ENCODE measurements around the gene DOC2B. TPM values are rescaled to one million over a fixed set of nuclear protein-coding genes. Genes with fewer than 3 reads are reported as not detected.

The DOC2B gene
- total RNA-seq, 1 donor from 2014 or later: 0.11 TPM

DNA sequence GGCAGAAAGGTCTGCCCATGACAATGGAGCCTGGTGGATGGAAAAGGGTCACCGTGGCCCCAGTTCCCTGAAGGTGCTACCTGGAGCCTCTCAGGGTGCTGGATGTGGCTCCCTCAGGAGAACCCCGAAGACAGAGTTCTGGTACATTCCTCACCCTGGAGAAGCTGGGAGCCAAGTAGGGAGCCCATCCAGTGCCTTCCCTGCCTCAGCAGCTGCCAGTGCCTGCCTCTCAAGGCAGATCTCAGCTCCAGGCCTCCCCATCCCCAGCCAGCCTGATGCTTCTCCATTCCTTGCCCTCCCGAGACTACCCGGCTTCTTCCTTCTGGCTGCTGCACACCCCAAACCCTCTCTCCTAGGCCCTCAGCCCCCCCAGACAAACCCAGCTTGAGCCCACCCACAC, 23.5 kb downstream of the DOC2B start:
- no peaks in the 10 kb centered on the region for H4K20me1 ChIP-seq (ENCODE audit: insufficient read depth, low read length)
- H3K36me3 Mint-ChIP-seq (ENCODE audit: low read depth, unreplicated experiment): no peaks in the 10 kb centered on the region
- FAIRE-seq (no peak), DNase-seq (ENCODE audit: low read depth) (no peak)
- H3K4me3 ChIP-seq (ENCODE audit: insufficient read depth, low read depth, low read length): no peak overlapping the region
- H3K9me3 ChIP-seq (ENCODE audit: insufficient read depth, low read depth, low read length): no peaks in the 10 kb centered on the region
- no peaks in the 10 kb centered on the region for H3K79me2 ChIP-seq (ENCODE audit: insufficient read depth, low read length)
- no peak overlapping the region for H3K27ac ChIP-seq (ENCODE audit: low read depth, low read length)
- no peaks in the 10 kb centered on the region for H3K4me1 ChIP-seq (ENCODE audit: insufficient read depth, low read length)
- no peaks in the 10 kb centered on the region for H3K9me3 Mint-ChIP-seq (ENCODE audit: unreplicated experiment)
- H3K4me2 ChIP-seq (ENCODE audit: low read length): no peak overlapping the region
- H3K4me3 Mint-ChIP-seq (ENCODE audit: unreplicated experiment): no peak overlapping the region
- no peak overlapping the region for H3K9ac ChIP-seq (ENCODE audit: low read length)
- H2AFZ ChIP-seq (ENCODE audit: low read depth, low read length): no peak overlapping the region
- no peak overlapping the region for H3K27ac Mint-ChIP-seq (ENCODE audit: unreplicated experiment)
- H3K36me3 ChIP-seq (ENCODE audit: insufficient read depth, low read length): no peaks in the 10 kb centered on the region
- H3K4me1 Mint-ChIP-seq (ENCODE audit: low read depth, unreplicated experiment): no peaks in the 10 kb centered on the region
- peaks cover 2% of the 10 kb centered on the region for H3K27me3 ChIP-seq (ENCODE audit: insufficient read depth, low read length)
- peaks cover 33% of the 10 kb centered on the region for H3K27me3 Mint-ChIP-seq (ENCODE audit: low read depth, unreplicated experiment)
- TF ChIP-seq, protein P1, sequence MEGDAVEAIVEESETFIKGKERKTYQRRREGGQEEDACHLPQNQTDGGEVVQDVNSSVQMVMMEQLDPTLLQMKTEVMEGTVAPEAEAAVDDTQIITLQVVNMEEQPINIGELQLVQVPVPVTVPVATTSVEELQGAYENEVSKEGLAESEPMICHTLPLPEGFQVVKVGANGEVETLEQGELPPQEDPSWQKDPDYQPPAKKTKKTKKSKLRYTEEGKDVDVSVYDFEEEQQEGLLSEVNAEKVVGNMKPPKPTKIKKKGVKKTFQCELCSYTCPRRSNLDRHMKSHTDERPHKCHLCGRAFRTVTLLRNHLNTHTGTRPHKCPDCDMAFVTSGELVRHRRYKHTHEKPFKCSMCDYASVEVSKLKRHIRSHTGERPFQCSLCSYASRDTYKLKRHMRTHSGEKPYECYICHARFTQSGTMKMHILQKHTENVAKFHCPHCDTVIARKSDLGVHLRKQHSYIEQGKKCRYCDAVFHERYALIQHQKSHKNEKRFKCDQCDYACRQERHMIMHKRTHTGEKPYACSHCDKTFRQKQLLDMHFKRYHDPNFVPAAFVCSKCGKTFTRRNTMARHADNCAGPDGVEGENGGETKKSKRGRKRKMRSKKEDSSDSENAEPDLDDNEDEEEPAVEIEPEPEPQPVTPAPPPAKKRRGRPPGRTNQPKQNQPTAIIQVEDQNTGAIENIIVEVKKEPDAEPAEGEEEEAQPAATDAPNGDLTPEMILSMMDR (IDR thresholded peaks at IDR 0.05; ENCODE audit: insufficient read depth, low read depth, low read length): no peak
- TF ChIP-seq EZH2 (IDR thresholded peaks at IDR 0.05; ENCODE audit: insufficient read depth, low read length): no peak

DNA sequence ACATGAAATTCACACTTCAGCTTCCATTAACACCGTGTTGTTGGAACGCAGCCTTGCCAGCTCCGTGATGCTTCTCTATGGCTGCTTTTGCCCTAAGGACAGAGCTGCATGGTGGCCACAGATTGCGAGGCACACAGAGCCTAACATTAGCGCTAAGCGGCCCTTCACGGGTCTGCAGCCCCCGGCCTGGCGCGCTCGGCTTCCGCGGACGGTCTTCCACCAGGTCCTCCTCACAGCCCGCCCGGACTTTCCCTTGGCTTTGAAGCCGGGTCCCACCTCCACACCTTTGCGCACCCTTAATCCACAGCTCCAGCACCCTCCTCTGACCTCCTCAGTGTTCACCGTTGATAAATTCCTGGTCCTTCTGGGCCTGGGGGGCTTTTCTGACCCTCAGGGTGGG, 24.5 kb downstream of the DOC2B start:
- H3K4me3 Mint-ChIP-seq (ENCODE audit: unreplicated experiment): no peak overlapping the region
- peaks cover 30% of the 10 kb centered on the region for H3K27me3 Mint-ChIP-seq (ENCODE audit: low read depth, unreplicated experiment)
- Histone ChIP-seq H3K9ac (ENCODE audit: low read length) (no peak overlapping the region), H3K27me3 (ENCODE audit: insufficient read depth, low read length) (no peaks in the 10 kb centered on the region), H3K4me2 (ENCODE audit: low read length) (no peak overlapping the region), H4K20me1 (ENCODE audit: insufficient read depth, low read length) (no peaks in the 10 kb centered on the region), H3K9me3 (ENCODE audit: insufficient read depth, low read depth, low read length) (no peaks in the 10 kb centered on the region), H3K4me3 (ENCODE audit: insufficient read depth, low read depth, low read length) (no peak overlapping the region), H3K27ac (ENCODE audit: low read depth, low read length) (no peak overlapping the region), H3K4me1 (ENCODE audit: insufficient read depth, low read length) (no peaks in the 10 kb centered on the region), H3K79me2 (ENCODE audit: insufficient read depth, low read length) (no peaks in the 10 kb centered on the region), H3K36me3 (ENCODE audit: insufficient read depth, low read length) (no peaks in the 10 kb centered on the region), H2AFZ (ENCODE audit: low read depth, low read length) (no peak overlapping the region)
- DNase-seq (ENCODE audit: low read depth): no peak
- H3K4me1 Mint-ChIP-seq (ENCODE audit: low read depth, unreplicated experiment): no peaks in the 10 kb centered on the region
- TF ChIP-seq EZH2 (IDR thresholded peaks at IDR 0.05; ENCODE audit: insufficient read depth, low read length): no peak
- TF ChIP-seq, protein P1 (IDR thresholded peaks at IDR 0.05; ENCODE audit: insufficient read depth, low read depth, low read length): no peak
- peaks cover 2% of the 10 kb centered on the region for H3K9me3 Mint-ChIP-seq (ENCODE audit: unreplicated experiment)
- FAIRE-seq: no peak
- no peak overlapping the region for H3K27ac Mint-ChIP-seq (ENCODE audit: unreplicated experiment)
- H3K36me3 Mint-ChIP-seq (ENCODE audit: low read depth, unreplicated experiment): no peaks in the 10 kb centered on the region

DNA sequence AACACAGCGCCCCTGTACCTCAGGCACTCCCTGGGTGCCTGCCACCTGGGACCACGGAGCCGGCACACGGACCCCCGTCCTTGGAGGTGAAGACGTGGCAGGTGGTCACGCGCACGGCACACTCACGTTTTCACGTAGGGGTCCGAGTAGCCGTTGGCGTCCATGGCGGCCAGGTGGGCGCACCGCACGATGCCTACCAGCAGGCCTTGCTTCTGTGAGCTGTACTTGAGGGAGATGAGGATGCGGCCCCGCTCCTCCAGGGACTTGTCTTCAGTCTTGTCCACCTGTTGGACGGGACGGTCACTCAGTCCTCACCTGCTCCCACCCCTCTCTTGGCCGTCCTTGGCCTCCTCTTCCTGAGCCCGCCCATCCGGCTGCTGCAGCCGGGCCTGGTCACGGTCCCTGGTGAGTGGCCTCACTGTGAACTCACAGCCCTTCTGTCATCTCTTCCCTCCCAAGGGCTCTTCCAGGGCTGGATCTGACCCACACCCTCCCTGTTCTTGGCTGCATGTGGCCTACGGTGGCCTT, 25.3 kb downstream of the DOC2B start:
- no peak overlapping the region for H3K27ac Mint-ChIP-seq (ENCODE audit: unreplicated experiment)
- Histone ChIP-seq H3K4me3 (ENCODE audit: insufficient read depth, low read depth, low read length) (no peak overlapping the region), H3K4me2 (ENCODE audit: low read length) (no peak overlapping the region), H4K20me1 (ENCODE audit: insufficient read depth, low read length) (no peaks in the 10 kb centered on the region), H3K79me2 (ENCODE audit: insufficient read depth, low read length) (no peaks in the 10 kb centered on the region), H3K36me3 (ENCODE audit: insufficient read depth, low read length) (no peaks in the 10 kb centered on the region), H3K27me3 (ENCODE audit: insufficient read depth, low read length) (no peaks in the 10 kb centered on the region), H3K9ac (ENCODE audit: low read length) (no peak overlapping the region), H2AFZ (ENCODE audit: low read depth, low read length) (no peak overlapping the region), H3K27ac (ENCODE audit: low read depth, low read length) (no peak overlapping the region), H3K9me3 (ENCODE audit: insufficient read depth, low read depth, low read length) (no peaks in the 10 kb centered on the region), H3K4me1 (ENCODE audit: insufficient read depth, low read length) (no peaks in the 10 kb centered on the region)
- FAIRE-seq: no peak
- H3K36me3 Mint-ChIP-seq (ENCODE audit: low read depth, unreplicated experiment): no peaks in the 10 kb centered on the region
- peaks cover 28% of the 10 kb centered on the region for H3K27me3 Mint-ChIP-seq (ENCODE audit: low read depth, unreplicated experiment)
- no peak overlapping the region for H3K4me3 Mint-ChIP-seq (ENCODE audit: unreplicated experiment)
- no peak for TF ChIP-seq EZH2 (IDR thresholded peaks at IDR 0.05; ENCODE audit: insufficient read depth, low read length)
- TF ChIP-seq, protein P1 (IDR thresholded peaks at IDR 0.05; ENCODE audit: insufficient read depth, low read depth, low read length): no peak
- DNase-seq (ENCODE audit: low read depth): no peak
- peaks cover 2% of the 10 kb centered on the region for H3K9me3 Mint-ChIP-seq (ENCODE audit: unreplicated experiment)
- H3K4me1 Mint-ChIP-seq (ENCODE audit: low read depth, unreplicated experiment): no peaks in the 10 kb centered on the region

Data from astrocyte (in vitro differentiated cells and primary cell).